DOHH2 (cell line): ENCODE measurements around the gene GRM4.

Experiments
- H3F3A ChIP-seq: fragments of 200-600 bp; sonication (generic), shearing (Covaris generic); 2 replicates; pipeline ENCODE4 v1.6.0; 2016; ENCODE audit warnings: antibody characterized with exemption, mild to moderate bottlenecking; ENCODE audit not compliant: control insufficient read depth, insufficient read depth
- H3K27ac ChIP-seq: fragments of 200-600 bp; sonication (generic); 2 replicates; pipeline ENCODE4 v1.5.1; 2014; ENCODE audit warnings: low read depth, mild to moderate bottlenecking, low read length, moderate library complexity
- H3K27me3 ChIP-seq: fragments of 200-600 bp; sonication (generic); 2 replicates; pipeline ENCODE4 v1.6.1; 2014; ENCODE audit warnings: mild to moderate bottlenecking, low read length, mixed read lengths; ENCODE audit not compliant: control insufficient read depth
- H3K36me3 ChIP-seq: fragments of 200-600 bp; sonication (generic); 2 replicates; pipeline ENCODE4 v1.6.1; 2014; ENCODE audit warnings: mild to moderate bottlenecking, low read length, moderate library complexity, mixed read lengths; ENCODE audit not compliant: control insufficient read depth
- H3K4me1 ChIP-seq: fragments of 200-600 bp; sonication (generic); 2 replicates; pipeline ENCODE4 v1.6.1; 2014; ENCODE audit warnings: mild to moderate bottlenecking, low read length, mixed read lengths; ENCODE audit not compliant: control insufficient read depth
- H3K4me2 ChIP-seq: fragments of 200-600 bp; sonication (generic); 2 replicates; pipeline ENCODE4 v1.6.0; 2014; ENCODE audit warnings: mild to moderate bottlenecking, low read length, moderate library complexity
- H3K4me3 ChIP-seq: fragments of 200-600 bp; sonication (generic); 2 replicates; pipeline ENCODE4 v1.5.1; 2014; ENCODE audit warnings: mild to moderate bottlenecking, low read length, mixed read lengths
- H3K79me2 ChIP-seq: fragments of 200-600 bp; sonication (generic); 2 replicates; pipeline ENCODE4 v1.6.1; 2014; ENCODE audit warnings: mild to moderate bottlenecking, low read length, mixed read lengths; ENCODE audit not compliant: control insufficient read depth
- H3K9me2 ChIP-seq: fragments of 200-600 bp; sonication (generic); replicated peaks from 2 replicates; pipeline ENCODE4 v1.6.1; 2014; ENCODE audit warnings: mild to moderate bottlenecking, low read length, mixed read lengths; ENCODE audit not compliant: control insufficient read depth
- H3K9me3 ChIP-seq: fragments of 200-600 bp; sonication (generic); 2 replicates; pipeline ENCODE4 v1.6.1; 2014; ENCODE audit warnings: antibody characterized with exemption, low read length, mixed read lengths; ENCODE audit not compliant: control insufficient read depth, insufficient read depth
- H4K20me1 ChIP-seq: fragments of 200-600 bp; sonication (generic); 2 replicates; pipeline ENCODE4 v1.6.0; 2014; ENCODE audit warnings: low read depth, mild to moderate bottlenecking, antibody characterized with exemption, low read length, moderate library complexity; ENCODE audit not compliant: control insufficient read depth, insufficient read depth
- CTCF ChIP-seq: fragments of 200-600 bp; sonication (generic); IDR thresholded peaks from one replicate; pipeline ENCODE4 v1.5.1; 2014; ENCODE audit warnings: antibody characterized with exemption, mild to moderate bottlenecking, low read depth, low read length; ENCODE audit not compliant: poor library complexity, severe bottlenecking
- EZH2phosphoT487 ChIP-seq: fragments of 200-600 bp; sonication (generic); IDR thresholded peaks from 2 replicates; pipeline ENCODE4 v1.6.1; 2017; ENCODE audit warnings: borderline replicate concordance, mild to moderate bottlenecking, antibody characterized with exemption, low read length, moderate library complexity, mixed read lengths

Gene GRM4

GRCh38 chr6:34082348-34082747 is 63.5 kb downstream of the GRM4 start:
- Histone ChIP-seq H3K9me2 (no peaks in the 10 kb centered on the region), H3K4me1 (no peaks in the 10 kb centered on the region), H3K27me3 (no peaks in the 10 kb centered on the region), H3F3A (no peaks in the 10 kb centered on the region), H3K79me2 (no peaks in the 10 kb centered on the region), H3K36me3 (no peaks in the 10 kb centered on the region), H3K9me3 (no peaks in the 10 kb centered on the region), H3K4me3 (no peak overlapping the region), H4K20me1 (no peaks in the 10 kb centered on the region), H3K27ac (no peak overlapping the region), H3K4me2 (no peak overlapping the region)
- no peak for TF ChIP-seq EZH2phosphoT487
- TF ChIP-seq CTCF: no peak

DNA sequence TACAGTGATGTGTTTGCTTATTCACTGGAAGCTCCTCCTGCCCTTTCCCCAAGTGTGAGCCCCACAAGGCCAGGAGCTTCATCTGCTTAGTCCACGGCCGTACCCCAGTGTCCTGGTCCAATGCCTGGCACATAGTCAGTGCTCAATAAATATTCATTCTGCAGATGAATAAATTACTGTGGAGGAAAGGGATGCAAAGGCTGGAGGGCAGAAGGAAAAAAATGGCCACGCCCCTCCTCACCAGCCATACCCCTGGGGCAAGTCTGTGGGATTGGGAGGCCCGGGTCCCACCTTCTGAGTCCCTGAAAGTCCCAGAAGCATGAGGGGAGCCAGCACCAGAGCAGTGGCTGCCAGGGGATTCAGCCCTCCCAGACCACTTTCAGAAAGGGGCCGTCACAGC is 65.5 kb downstream of the GRM4 start:
- no peaks in the 10 kb centered on the region for H3K27me3 ChIP-seq
- no peaks in the 10 kb centered on the region for H3K4me1 ChIP-seq

GRCh38 chr6:34079899-34080298 is 66.0 kb downstream of the GRM4 start:
- no peaks in the 10 kb centered on the region for H3K9me2 ChIP-seq

More for the DNA sequence above, 65.5 kb downstream of the GRM4 start:
- H3F3A ChIP-seq: no peaks in the 10 kb centered on the region
- no peaks in the 10 kb centered on the region for H4K20me1 ChIP-seq
- H3K27ac ChIP-seq: no peak overlapping the region
- no peak overlapping the region for H3K4me3 ChIP-seq
- H3K9me2 ChIP-seq: no peaks in the 10 kb centered on the region
- no peaks in the 10 kb centered on the region for H3K9me3 ChIP-seq
- H3K4me2 ChIP-seq: no peak overlapping the region
- H3K79me2 ChIP-seq: no peaks in the 10 kb centered on the region
- no peak for TF ChIP-seq CTCF
- TF ChIP-seq EZH2phosphoT487: no peak
- no peaks in the 10 kb centered on the region for H3K36me3 ChIP-seq

More at GRCh38 chr6:34079899-34080298, 66.0 kb downstream of the GRM4 start:
- H3F3A ChIP-seq: no peaks in the 10 kb centered on the region
- TF ChIP-seq CTCF (no peak), EZH2phosphoT487 (no peak)
- H4K20me1 ChIP-seq: no peaks in the 10 kb centered on the region
- H3K4me1 ChIP-seq: no peaks in the 10 kb centered on the region
- no peak overlapping the region for H3K4me3 ChIP-seq
- H3K4me2 ChIP-seq: no peak overlapping the region
- H3K27me3 ChIP-seq: no peaks in the 10 kb centered on the region
- H3K27ac ChIP-seq: no peak overlapping the region
- no peaks in the 10 kb centered on the region for H3K36me3 ChIP-seq
- H3K79me2 ChIP-seq: no peaks in the 10 kb centered on the region
- H3K9me3 ChIP-seq: no peaks in the 10 kb centered on the region
